Renal cortex interstitium (tissue), 11 donors: Measurements from ENCODE around the gene FMN1. TPM values are rescaled to one million over a fixed set of nuclear protein-coding genes. Genes with fewer than 3 reads are reported as not detected.

Experiments used
- DNase-seq, 11 donors: peaks; one replicate each; pipeline ENCODE4 v3.0.0-alpha.2; 2013; ENCODE audit warnings: low read depth in 9 of 11, low spot score in 4 of 11; ENCODE audit errors: extremely low read depth in 1 of 11
- polyA plus RNA-seq, 3 donors: library from polyadenylated mRNA; unstranded; fragments of 120-200 nt; gene quantifications; one replicate each; pipeline ENCODE4 v1.2.1, GENCODE V29; 2013; ENCODE audit not compliant: insufficient read length in 3 of 3

FMN1 gene
- polyA plus RNA-seq, 3 donors, result 16.9 to 21.1 (median 19.9) TPM

DNA sequence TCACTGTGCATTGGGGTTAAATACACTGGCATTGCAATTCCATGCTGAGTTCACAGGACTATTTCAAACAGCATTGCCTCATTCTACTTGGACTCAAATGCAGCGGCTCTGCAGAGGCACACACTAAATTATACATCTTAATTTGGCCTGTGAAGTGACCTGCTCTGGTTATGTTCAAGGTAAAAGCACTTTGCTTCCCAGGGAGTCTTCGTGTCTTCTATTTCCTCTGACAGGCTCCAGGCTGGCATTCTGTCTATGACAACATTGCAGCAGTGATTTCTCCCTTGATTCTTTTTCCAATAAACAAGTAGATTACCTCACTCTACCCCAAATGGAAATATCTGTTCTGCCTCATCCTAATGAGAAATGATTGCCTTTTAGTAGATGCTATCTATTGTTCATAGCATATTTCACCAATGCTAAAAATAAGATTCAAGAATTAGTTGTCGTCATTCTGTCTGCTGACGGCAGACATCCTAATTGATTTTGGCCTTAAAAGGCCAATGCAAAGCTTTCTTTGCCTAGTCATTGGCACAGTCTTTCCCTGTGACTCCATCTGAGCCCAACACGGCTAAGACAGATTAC lies 33.8 kb downstream of the FMN1 start:
- no peak for DNase-seq

DNA sequence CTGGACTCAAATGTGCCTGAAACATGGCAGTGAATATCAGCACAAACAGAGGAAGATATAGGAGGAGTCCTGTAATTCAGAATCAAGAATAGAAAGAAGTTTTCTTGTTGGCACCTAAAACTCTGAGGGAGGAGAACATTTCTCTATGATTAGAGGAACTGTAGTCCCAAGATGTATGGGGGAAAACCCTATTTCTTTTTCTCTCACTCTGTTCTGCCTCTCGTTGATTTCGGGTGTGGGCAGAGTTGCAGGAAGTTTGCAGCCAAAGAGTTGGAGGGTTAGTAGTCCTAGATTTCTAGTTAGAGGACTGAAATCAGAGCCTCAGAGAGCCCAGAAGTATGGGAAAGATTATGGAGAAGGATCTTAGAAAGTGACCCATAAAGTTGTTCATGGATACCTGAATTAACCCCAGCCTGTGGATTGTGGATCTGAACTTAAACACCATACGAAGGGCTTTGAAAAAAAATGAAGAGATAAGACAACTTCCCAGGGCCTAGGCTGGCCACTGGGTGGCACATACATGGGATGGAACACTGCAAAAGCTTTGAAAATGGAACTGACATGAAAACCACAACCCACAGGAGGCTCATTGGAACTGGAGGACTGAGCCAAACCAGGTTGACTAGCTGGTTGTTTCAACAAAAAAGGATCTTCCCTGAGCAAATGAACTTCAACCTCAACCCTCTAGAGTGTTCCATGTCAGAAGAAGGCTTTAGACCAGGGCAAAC lies 34.6 kb downstream of the FMN1 start:
- DNase-seq, result no peak

- no peak for DNase-seq
Measured at GRCh38 chr15:33158366-33158765, 36.1 kb downstream of the FMN1 start.

GRCh38 chr15:33157371-33158037 lies 37.0 kb downstream of the FMN1 start:
- no peak for DNase-seq

- no peak for DNase-seq
Measured at GRCh38 chr15:33155691-33156420, 38.7 kb downstream of the FMN1 start.

DNA sequence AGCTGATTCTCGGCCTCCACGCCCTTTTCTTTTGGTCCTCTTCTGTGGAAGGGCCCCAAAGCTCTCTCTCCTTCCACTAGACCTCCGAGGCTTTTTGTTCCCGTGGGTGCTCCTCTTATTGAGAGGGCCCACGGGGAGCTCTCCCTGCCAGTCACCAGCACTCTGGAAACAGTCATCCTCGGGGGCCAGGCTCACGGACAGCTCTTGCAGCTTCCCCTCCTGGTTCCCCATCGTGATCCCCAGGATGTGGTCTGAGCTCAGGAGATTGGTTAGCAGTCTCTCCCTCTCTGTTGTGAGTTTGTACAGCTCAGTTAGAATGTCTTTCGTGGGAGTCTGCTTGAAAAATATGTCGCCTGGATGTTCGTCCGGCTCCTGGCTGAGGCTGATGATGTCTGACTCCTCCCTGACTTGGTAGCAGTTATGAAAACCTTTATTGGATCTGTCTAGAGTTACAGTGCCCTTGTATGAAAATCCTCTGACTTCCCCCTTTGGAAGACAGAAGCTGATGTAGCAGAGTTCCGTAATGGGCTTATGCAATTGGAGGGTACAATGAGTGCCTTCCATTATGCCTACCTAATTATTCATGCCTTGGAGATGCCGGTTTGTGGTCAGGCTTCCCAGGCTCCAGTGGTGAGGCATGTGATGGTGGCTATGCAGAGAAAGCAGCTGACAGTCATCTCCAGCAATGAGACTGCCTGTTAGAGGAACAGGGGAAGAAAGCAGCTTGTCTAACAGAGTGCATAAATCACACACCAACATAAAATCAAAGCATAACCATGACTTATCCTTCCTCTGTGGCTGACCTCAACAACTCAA lies 40.0 kb downstream of the FMN1 start:
- DNase-seq, result no peak

GRCh38 chr15:33153548-33153947 lies 41.0 kb downstream of the FMN1 start:
- DNase-seq, result no peak

GRCh38 chr15:33152502-33153109 lies 41.9 kb downstream of the FMN1 start:
- DNase-seq, result no peak

GRCh38 chr15:33150971-33151370 lies 43.5 kb downstream of the FMN1 start:
- DNase-seq, result no peak

DNA sequence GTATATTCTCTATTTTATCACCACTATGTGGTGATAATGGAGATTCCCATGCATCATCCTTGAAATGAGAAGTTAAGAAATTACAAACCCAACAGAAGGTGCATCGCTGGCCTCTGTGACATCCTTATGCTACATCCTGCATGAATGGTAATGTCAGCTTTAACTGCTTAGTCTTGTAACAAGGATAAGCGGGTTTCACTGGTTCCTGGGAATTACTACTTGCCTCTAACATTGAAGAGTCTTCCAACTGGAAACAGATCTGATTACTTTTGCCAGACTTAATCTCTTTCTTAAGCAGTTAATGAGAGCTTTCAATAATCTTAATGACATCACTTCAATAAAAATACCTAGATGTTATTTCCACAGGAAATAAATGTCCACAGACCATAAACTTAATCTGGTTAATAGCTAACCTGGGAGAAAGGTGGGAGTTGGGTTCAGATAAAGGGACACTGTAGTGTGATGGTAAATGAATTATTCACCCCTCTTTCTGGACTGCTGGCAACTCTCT lies 44.0 kb downstream of the FMN1 start:
- peak in 3 of 11 donors; percentile 46 to 67 (median 66) for DNase-seq

- DNase-seq, result no peak
Measured at GRCh38 chr15:33149919-33150318, 44.6 kb downstream of the FMN1 start.

DNA sequence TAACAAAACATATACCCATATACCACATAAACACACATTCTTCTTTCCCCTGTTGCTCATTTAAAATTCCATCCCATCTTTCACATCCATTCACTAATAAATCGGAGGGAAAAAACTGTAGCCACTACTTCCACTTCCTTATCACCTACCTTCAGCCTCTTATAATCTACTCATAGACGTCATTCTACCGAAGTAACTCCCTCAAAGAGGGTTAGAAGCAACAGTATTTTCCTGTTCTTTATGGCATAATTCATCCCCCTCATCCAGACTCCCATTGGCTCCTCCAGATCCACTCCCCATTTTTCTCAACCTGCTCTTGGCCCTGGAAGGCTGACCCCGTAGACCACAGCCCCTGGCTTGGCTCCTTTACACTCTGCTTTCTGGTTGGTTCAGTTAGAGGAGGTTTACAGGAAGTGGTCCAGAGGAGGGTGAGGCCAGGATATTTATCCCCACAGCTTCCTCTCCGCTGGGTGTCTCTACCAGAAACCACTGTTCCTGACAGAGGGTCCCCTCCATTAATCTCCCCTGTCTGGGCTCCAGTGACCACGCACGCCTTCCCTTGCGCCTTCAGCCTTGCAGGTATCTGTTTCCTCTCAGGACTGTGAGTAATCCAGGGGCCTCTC lies 46.3 kb downstream of the FMN1 start:
- DNase-seq, result peak in 1 of 11 donors; percentile 38

- no peak for DNase-seq
Measured at GRCh38 chr15:33146051-33146450, 48.5 kb downstream of the FMN1 start.

- DNase-seq, result no peak
Measured at GRCh38 chr15:33145447-33145846, 49.1 kb downstream of the FMN1 start.

- peak in 4 of 11 donors; percentile 50 to 77 (median 68) for DNase-seq
Measured at GRCh38 chr15:33142708-33143107, 51.8 kb downstream of the FMN1 start.

GRCh38 chr15:33138000-33138399 lies 56.5 kb downstream of the FMN1 start:
- DNase-seq, result no peak

DNA sequence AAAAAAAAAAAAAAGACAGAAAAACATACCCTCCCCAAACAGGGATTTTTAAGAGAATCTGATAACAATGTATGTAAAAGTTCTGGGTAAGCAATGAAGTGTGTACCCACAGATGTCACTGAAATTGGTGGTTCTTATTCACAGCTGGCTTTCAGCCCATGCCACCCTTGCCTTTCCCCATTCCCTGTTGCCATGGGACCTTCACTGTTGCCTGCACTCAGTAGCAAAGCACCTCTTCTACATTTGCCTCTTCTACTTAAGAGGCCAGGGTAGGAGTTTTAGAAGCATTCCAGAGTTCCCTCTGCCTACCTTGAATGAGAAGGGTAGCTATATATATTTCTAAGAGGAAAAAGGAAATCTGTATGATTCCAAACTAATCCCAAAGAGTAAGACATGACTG lies 57.4 kb downstream of the FMN1 start:
- DNase-seq, result no peak

GRCh38 chr15:33136353-33136752 lies 58.2 kb downstream of the FMN1 start:
- DNase-seq, result no peak
